ENCODE data around the gene PHLDB2. TPM values are rescaled to one million over a fixed set of nuclear protein-coding genes. Genes with fewer than 3 reads are reported as not detected.

The PHLDB2 gene
- total RNA-seq, 1 experiment from 2014 or later: 30.7 TPM

- intact Hi-C loops (cut with micrococcal nuclease; ENCODE audit: unreplicated experiment): no loop called here
- Mint-ChIP-seq H3K27ac (ENCODE audit: unreplicated experiment) (no peak overlapping the region), H3K9me3 (ENCODE audit: low read depth, unreplicated experiment) (no peaks in the 10 kb centered on the region), H3K4me3 (ENCODE audit: low read depth, unreplicated experiment) (no peak overlapping the region), H3K4me1 (ENCODE audit: low read depth, unreplicated experiment) (no peaks in the 10 kb centered on the region), H3K36me3 (ENCODE audit: insufficient read depth, unreplicated experiment) (no peaks in the 10 kb centered on the region), H3K27me3 (ENCODE audit: unreplicated experiment) (no peaks in the 10 kb centered on the region)
- BruUV-seq (replicated peaks): no TSS peak
- DNase-seq: no peak
- no peak for TF ChIP-seq CTCF (IDR thresholded peaks at IDR 0.05; ENCODE audit: unreplicated experiment)
- CTCF ChIA-PET: no interaction called here
Observed at GRCh38 chr3:111837112-111837511, 22.0 kb upstream of the PHLDB2 start.

GRCh38 chr3:111838133-111838532 is 20.9 kb upstream of the PHLDB2 start:
- intact Hi-C loops (cut with micrococcal nuclease; ENCODE audit: unreplicated experiment): no loop called here
- CTCF ChIA-PET: no interaction called here

GRCh38 chr3:111846039-111846438 is 13.0 kb upstream of the PHLDB2 start:
- H3K9me3 Mint-ChIP-seq (ENCODE audit: low read depth, unreplicated experiment): no peaks in the 10 kb centered on the region
- BruUV-seq (replicated peaks): no TSS peak
- H3K4me1 Mint-ChIP-seq (ENCODE audit: low read depth, unreplicated experiment): no peaks in the 10 kb centered on the region
- DNase-seq: no peak
- intact Hi-C loops (cut with micrococcal nuclease; ENCODE audit: unreplicated experiment): no loop called here
- CTCF ChIA-PET: no interaction called here
- H3K4me3 Mint-ChIP-seq (ENCODE audit: low read depth, unreplicated experiment): no peak overlapping the region
- H3K36me3 Mint-ChIP-seq (ENCODE audit: insufficient read depth, unreplicated experiment): no peaks in the 10 kb centered on the region
- no peak for TF ChIP-seq CTCF (IDR thresholded peaks at IDR 0.05; ENCODE audit: unreplicated experiment)
- H3K27ac Mint-ChIP-seq (ENCODE audit: unreplicated experiment): no peak overlapping the region
- no peaks in the 10 kb centered on the region for H3K27me3 Mint-ChIP-seq (ENCODE audit: unreplicated experiment)

More at GRCh38 chr3:111838133-111838532, 20.9 kb upstream of the PHLDB2 start:
- no peaks in the 10 kb centered on the region for H3K27me3 Mint-ChIP-seq (ENCODE audit: unreplicated experiment)
- H3K4me1 Mint-ChIP-seq (ENCODE audit: low read depth, unreplicated experiment): no peaks in the 10 kb centered on the region
- no peak for DNase-seq
- H3K4me3 Mint-ChIP-seq (ENCODE audit: low read depth, unreplicated experiment): no peak overlapping the region
- no peaks in the 10 kb centered on the region for H3K36me3 Mint-ChIP-seq (ENCODE audit: insufficient read depth, unreplicated experiment)
- H3K27ac Mint-ChIP-seq (ENCODE audit: unreplicated experiment): no peak overlapping the region
- no peak for TF ChIP-seq CTCF (IDR thresholded peaks at IDR 0.05; ENCODE audit: unreplicated experiment)
- no peaks in the 10 kb centered on the region for H3K9me3 Mint-ChIP-seq (ENCODE audit: low read depth, unreplicated experiment)
- no TSS peak for BruUV-seq (replicated peaks)

GRCh38 chr3:111846717-111847116 is 12.3 kb upstream of the PHLDB2 start:
- TF ChIP-seq CTCF (IDR thresholded peaks at IDR 0.05; ENCODE audit: unreplicated experiment): no peak
- BruUV-seq (replicated peaks): no TSS peak
- no peak overlapping the region for H3K27ac Mint-ChIP-seq (ENCODE audit: unreplicated experiment)
- H3K36me3 Mint-ChIP-seq (ENCODE audit: insufficient read depth, unreplicated experiment): no peaks in the 10 kb centered on the region
- no peak for DNase-seq
- peaks cover 7% of the 10 kb centered on the region for H3K4me1 Mint-ChIP-seq (ENCODE audit: low read depth, unreplicated experiment)
- H3K4me3 Mint-ChIP-seq (ENCODE audit: low read depth, unreplicated experiment): no peak overlapping the region
- CTCF ChIA-PET: no interaction called here
- intact Hi-C loops (cut with micrococcal nuclease; ENCODE audit: unreplicated experiment): no loop called here
- H3K27me3 Mint-ChIP-seq (ENCODE audit: unreplicated experiment): no peaks in the 10 kb centered on the region
- no peaks in the 10 kb centered on the region for H3K9me3 Mint-ChIP-seq (ENCODE audit: low read depth, unreplicated experiment)

GRCh38 chr3:111848283-111848682 is 10.8 kb upstream of the PHLDB2 start:
- no peaks in the 10 kb centered on the region for H3K27me3 Mint-ChIP-seq (ENCODE audit: unreplicated experiment)
- TF ChIP-seq CTCF (IDR thresholded peaks at IDR 0.05; ENCODE audit: unreplicated experiment): no peak
- CTCF ChIA-PET: no interaction called here
- peaks cover 11% of the 10 kb centered on the region for H3K4me1 Mint-ChIP-seq (ENCODE audit: low read depth, unreplicated experiment)
- intact Hi-C loops (cut with micrococcal nuclease; ENCODE audit: unreplicated experiment): no loop called here
- DNase-seq: no peak
- BruUV-seq (replicated peaks): no TSS peak
- no peak overlapping the region for H3K27ac Mint-ChIP-seq (ENCODE audit: unreplicated experiment)
- H3K9me3 Mint-ChIP-seq (ENCODE audit: low read depth, unreplicated experiment): no peaks in the 10 kb centered on the region
- H3K36me3 Mint-ChIP-seq (ENCODE audit: insufficient read depth, unreplicated experiment): no peaks in the 10 kb centered on the region
- H3K4me3 Mint-ChIP-seq (ENCODE audit: low read depth, unreplicated experiment): no peak overlapping the region

All from Calu3 (cell line).